OCI-LY1 (cell line): ENCODE results near the gene TBC1D28.
"Not testable (repeated sequence)": the region's sequence is repeated elsewhere in the genome, so short reads cannot be mapped to it uniquely, and the experiment has no call there.

ENCODE experiments used
- CTCF ChIP-seq: fragments of 200-600 bp; sonication (generic), shearing (Covaris generic); IDR thresholded peaks from 2 replicates; pipeline ENCODE4 v1.5.1; 2017; ENCODE audit warnings: mild to moderate bottlenecking, antibody characterized with exemption, low read length, moderate library complexity, mixed read lengths
- EZH2 ChIP-seq: fragments of 200-600 bp; sonication (generic), shearing (Covaris generic); IDR thresholded peaks from 2 replicates; pipeline ENCODE4 v1.8.0; 2017; ENCODE audit warnings: borderline replicate concordance, mixed run types, mild to moderate bottlenecking, antibody characterized with exemption, low read length, moderate library complexity, mixed read lengths

DNA sequence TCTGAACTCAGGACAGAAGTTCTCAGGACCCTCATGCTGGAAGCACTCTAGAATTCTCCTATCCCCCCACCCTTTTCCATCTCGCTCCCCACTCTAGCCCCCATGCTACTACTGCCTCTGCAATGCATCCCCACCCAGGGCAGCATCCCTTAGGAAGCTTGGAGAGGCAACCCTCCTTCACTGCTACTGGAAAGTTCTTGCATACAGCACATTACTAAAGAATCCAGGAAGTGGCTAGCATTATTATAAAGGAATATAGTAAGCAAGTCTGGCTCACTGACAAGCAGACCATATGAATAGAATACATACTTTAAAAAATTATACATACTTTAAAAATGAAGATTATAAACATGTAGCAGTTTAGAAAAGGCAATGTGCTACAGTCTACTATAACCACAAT is 24.4 kb upstream of the TBC1D28 start:
- not testable (repeated sequence) for TF ChIP-seq CTCF, EZH2
